ENCODE data around the gene SCN8A.

DNA sequence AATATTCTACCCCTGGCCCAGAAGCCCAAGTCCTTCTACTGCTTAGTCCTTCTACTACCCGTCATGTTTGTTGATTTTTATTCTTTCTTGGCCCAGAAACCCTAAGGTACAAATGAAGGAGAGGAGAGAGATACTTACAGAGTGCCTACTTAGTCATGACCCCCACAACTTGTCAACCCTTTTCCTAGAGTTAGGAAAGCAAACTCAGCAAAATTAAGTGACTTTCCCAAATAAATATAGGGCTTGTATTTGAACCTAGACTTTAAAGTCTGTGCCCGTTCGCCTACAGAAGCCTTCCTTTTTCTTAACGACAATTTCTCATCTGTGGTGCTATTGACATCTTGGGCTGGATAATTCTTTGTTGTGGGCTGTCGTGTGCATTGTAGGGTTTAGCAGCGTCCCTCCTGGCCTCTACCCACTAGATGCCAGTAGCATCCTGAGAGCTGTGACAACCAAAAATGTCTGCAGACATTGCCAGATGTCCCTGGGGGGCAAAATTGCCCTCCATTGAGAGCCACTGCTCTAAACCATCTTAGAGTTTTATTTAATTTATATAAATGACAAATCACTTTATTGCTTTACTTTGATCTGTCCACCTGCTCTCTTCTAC, 175.1 kb downstream of the SCN8A start:
- TF ChIP-seq, protein P1, sequence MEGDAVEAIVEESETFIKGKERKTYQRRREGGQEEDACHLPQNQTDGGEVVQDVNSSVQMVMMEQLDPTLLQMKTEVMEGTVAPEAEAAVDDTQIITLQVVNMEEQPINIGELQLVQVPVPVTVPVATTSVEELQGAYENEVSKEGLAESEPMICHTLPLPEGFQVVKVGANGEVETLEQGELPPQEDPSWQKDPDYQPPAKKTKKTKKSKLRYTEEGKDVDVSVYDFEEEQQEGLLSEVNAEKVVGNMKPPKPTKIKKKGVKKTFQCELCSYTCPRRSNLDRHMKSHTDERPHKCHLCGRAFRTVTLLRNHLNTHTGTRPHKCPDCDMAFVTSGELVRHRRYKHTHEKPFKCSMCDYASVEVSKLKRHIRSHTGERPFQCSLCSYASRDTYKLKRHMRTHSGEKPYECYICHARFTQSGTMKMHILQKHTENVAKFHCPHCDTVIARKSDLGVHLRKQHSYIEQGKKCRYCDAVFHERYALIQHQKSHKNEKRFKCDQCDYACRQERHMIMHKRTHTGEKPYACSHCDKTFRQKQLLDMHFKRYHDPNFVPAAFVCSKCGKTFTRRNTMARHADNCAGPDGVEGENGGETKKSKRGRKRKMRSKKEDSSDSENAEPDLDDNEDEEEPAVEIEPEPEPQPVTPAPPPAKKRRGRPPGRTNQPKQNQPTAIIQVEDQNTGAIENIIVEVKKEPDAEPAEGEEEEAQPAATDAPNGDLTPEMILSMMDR (IDR thresholded peaks at IDR 0.05): no peak
- no peak for TF ChIP-seq POLR2A (IDR thresholded peaks at IDR 0.05)
